AG10803 (cell line): ENCODE results near the gene LRG1.

Experiments
- DNase-seq: peaks from one replicate; pipeline ENCODE4 v3.0.0; 2010; ENCODE audit warnings: low read depth
- H3K4me3 ChIP-seq: 2 replicates; pipeline ENCODE4 v1.5.1; 2011; ENCODE audit warnings: mild to moderate bottlenecking, low read length, control low read depth
- CTCF ChIP-seq: conservative IDR thresholded peaks from 2 replicates; pipeline ENCODE4 v1.5.1; 2011; ENCODE audit warnings: mild to moderate bottlenecking, low read length, control low read depth, inconsistent platforms

Gene LRG1

DNA sequence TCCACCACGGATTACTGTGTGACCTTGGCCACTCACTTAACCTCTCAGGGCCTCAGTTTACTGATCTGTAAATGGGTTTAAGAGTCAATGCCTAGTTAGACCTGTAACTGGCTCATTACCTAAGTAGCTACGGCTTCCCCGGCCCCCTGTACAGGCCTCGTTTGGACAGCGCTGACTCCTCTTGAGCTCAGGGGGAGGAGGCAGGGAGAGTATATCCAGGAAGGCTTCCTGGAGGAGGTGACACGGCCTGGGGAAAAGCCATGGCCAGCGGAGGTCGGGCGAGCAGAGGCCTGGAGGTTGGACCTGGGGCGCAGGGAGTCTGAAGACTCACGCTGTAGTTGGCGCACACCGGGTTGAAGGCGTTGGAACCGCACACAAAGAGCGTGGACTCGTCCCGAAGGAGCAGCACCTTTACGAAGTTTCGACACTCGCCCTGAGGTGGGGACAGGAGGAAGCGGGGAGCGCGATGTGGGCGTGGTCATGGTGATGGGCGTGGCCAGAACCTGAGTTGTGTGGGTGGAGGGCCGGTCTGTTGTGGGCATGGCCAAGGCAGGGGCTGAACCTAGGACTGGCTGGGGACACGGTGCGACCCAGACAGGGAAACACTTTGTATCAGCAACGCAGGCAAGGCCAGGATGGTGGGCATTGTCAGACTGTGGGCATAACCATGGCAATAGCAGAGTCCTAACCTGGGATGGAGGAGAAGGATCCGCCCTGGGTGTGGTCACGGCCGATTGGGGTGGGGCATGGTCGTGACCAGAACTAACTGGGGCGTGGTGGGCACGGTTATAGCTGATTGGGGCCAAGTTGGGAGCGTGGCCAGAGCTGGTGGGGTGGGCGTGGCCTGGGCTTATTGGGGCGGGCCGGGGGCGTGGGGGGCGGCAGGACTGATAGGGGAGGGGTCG, 16.1 kb upstream of the LRG1 start:
- no peak for DNase-seq
- TF ChIP-seq CTCF = no peak

GRCh38 chr19:4554717-4555116, 14.9 kb upstream of the LRG1 start:
- H3K4me3 ChIP-seq = no peak overlapping the region
- no peak for TF ChIP-seq CTCF
- DNase-seq = no peak

More for the DNA sequence above, 16.1 kb upstream of the LRG1 start:
- no peak overlapping the region for H3K4me3 ChIP-seq

GRCh38 chr19:4553775-4554174, 13.9 kb upstream of the LRG1 start:
- no peak for TF ChIP-seq CTCF
- DNase-seq = no peak
- H3K4me3 ChIP-seq = no peak overlapping the region

DNA sequence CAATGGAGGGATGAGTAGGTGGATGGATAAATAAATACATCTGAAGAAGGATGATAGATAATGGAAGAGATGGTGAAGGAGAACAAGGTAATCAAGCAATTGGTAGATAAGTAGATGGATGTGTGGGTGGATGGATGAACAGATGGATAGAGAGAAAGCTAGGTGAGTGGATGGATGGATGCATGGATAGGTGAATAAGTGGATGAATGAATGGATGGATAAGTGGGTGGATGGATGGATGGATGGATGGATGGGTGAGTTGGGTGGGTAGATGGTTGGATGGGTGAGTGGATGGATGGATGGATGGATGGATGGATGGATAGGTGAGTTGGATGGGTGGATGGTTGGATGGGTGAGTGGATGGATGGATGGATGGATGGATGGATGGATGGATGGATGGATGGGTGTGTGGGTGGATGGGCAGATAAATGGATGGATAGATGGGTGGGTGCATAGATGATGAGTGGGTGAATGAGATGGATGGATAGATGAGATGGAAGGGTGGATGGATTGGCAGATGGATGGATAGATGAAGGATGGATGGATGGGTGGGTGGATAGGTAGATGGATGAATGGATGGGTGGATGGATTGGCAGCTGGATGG, 13.4 kb upstream of the LRG1 start:
- TF ChIP-seq CTCF = no peak
- no peak overlapping the region for H3K4me3 ChIP-seq
- no peak for DNase-seq

DNA sequence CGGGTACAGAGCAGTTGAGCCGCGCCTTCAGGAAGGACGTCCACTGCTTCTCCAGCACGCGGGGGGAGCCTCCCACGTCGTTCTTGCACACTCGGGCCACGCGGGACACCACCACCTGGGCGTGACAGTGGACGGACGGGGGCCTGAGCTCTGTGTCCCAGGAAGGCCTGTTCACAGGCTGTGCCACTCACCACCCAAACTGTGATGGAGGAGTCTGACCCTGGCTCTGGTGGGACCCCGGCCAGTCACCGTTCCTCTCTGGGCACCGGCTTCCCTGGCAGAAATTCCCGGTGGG, 12.6 kb upstream of the LRG1 start:
- H3K4me3 ChIP-seq = no peak overlapping the region
- DNase-seq = no peak
- no peak for TF ChIP-seq CTCF

- DNase-seq = no peak
- H3K4me3 ChIP-seq = no peak overlapping the region
- no peak for TF ChIP-seq CTCF
These were observed 10.7 kb upstream of the LRG1 start for GRCh38 chr19:4550479-4551050.

GRCh38 chr19:4550018-4550417, 10.2 kb upstream of the LRG1 start:
- no peak overlapping the region for H3K4me3 ChIP-seq
- TF ChIP-seq CTCF = no peak
- DNase-seq = no peak
